NCI-H2196 (cell line): ENCODE measurements around the gene XCR1.
A peak's percentile ranks its signal among the peaks of the same experiment; 100 is the strongest.
"Not testable (repeated sequence)": the region's sequence is repeated elsewhere in the genome, so short reads cannot be mapped to it uniquely, and the experiment has no call there.

Experiments
- DNase-seq: peaks from one replicate; lab custom pipeline; 2025; ENCODE audit not compliant: unreplicated experiment; lab: John Stamatoyannopoulos, UW

The XCR1 gene, protein sequence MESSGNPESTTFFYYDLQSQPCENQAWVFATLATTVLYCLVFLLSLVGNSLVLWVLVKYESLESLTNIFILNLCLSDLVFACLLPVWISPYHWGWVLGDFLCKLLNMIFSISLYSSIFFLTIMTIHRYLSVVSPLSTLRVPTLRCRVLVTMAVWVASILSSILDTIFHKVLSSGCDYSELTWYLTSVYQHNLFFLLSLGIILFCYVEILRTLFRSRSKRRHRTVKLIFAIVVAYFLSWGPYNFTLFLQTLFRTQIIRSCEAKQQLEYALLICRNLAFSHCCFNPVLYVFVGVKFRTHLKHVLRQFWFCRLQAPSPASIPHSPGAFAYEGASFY

DNA sequence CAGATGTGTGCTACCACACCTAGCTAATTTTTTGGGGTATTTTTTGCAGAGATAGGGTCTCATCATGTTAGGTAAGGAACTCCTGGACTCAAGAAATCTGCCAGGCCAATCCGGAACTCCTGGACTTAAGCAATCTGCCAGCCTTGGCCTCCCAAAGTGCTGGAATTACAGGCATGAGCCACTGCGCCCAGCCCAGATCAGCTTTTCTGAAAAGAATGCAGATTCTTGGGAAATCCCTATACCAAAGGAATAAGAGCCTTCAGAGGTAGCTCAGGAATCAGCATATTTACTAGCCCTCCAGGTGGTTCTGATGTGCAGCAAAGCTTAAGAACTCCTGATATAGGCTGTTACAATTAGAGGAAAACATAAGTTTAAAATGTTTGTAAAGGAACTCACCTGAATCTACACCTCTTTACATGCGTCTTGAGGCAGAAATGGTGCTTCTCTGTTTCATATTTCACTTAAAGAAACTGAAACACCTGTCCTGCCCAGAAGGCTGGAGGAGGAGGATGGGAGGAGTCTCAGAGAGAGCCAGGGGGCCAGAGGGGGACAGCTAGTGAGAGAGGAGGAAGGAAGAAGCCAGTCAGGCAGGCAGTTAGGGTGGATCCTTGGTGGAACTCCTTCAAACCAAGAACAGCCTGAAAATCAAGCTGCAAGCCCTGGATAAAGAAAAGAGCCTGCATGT is at the start of gene XCR1:
TSS of gene XCR1 (minus strand) at position 463 of the 685 bp plus-strand sequence. CDS start 5,536 bp downstream, outside the sequence.
- DNase-seq: no peak

DNA sequence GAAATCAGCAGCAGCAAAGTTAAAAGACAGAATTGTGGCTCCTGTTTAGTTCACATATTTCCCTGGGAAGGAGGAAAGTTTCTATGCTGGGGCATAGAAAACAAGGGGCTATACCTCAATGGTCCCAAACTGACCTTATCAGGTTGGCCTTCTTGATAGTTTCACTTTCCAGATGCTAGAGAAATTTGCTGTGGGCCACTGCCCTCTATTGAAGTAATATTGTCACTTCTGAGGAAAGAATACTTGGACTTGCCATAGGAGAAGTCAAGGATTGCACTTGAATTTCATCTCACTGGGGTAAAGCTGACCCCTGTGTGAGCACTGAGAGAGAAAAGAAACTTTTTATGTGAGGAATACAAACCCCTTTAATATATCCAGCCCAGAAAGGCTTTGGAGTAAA is 49.3 kb upstream of the XCR1 start:
- no peak for DNase-seq

DNA sequence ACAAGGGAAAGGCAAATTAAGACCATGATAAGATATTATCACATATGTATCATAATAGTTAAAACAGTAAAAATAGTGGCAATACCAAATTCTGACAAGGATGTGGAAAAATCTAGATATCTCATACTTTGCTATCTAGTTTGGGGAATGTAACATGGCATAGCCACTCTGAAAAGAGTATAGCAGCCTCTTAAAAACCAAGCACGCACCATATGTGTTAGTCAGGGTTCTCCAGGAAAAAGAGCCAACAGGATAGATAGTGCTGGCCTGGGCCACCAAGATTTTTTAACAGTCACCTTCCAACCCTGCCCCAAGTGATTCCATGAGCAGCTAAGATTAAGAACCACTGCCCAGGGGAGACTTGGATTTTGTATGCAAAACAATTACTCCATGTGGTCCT is 48.5 kb upstream of the XCR1 start:
- DNase-seq: no peak

DNA sequence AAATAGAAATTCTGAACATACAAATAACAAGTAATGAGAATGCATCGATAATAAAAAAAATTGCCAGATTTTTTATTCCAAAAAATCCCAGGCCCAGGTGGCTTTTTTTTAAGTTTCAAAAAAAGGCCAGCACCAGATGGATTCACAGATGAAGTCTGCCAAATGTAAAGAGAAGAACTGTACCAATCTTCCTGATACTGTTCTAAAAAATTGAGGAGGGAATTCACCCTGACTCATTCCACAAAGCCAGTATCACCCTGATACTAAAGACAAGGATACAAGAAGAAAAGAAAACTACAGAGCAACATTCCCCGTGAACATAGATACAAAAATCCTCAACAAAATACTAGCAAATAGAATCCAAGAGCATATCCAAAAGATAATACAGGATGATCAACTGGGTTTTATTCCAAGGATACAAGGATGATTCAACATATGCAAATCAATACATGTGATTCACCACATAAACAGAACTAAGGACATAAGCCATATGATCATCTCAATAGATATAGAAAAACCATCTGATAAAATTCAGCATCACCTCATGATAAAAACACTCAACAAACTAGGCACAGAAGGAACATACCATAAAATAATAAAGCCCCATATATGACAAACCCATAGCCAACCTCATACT is 44.1 kb upstream of the XCR1 start:
- no peak for DNase-seq

DNA sequence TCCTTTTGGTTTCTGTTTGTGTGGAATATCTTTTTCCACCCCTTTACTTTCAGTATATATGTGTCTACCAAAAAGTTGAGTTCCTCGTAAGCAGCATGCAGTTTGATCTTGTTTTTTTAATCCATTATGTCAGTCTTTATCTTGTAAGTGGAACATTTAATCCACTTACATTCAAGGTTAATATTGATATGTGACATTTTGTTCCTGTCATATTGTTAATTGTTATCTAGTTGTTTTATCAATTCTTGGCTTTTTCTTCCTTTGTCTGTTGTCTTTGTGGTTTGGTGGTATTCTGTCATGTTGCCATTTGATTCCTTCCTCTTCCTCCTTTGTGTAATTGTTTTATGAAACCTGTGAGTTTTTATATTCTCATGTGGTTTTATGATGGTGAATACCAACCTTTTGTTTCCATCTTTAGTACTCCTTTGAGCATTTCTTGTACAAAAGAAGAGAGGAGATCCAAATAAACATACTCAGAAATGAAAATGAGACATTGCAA is 43.4 kb upstream of the XCR1 start:
- DNase-seq: no peak

DNA sequence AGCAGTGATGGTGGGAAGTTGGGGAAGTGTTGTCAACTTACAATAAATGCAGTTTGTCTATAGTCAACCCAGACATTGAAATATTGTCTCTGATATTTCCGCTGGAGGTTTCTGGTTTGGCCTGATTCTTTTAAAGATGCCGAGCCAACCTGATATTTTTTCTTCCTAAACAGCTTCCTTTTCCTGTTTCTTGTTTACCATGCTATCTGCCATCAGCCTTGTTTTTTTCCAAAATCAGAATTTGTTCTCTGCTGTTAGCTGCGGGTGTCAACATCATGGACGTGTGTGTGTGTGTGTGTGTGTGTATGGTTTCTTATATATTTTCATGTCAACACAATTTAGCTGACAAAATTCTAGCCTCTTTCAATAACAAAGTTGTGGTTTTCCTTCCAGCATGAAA is 41.2 kb upstream of the XCR1 start:
- DNase-seq: no peak

DNA sequence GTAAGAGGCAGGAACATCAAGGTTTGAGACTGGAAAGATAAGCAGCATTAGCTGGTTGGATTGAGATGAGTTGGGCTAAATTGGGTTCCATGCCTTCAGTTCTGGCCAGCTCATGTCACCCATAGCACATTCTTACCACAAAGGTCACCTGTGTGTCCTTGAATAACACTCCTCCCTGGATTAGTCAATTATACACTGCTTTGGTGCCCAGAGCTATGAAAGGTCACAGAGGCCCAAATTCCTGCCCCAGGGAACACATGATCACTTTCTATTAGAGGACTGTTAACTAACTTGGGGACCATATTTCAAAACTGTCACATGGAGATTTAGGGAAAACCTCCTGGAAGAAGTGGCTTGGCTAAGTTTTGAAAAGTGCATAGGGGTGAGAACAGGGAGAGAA is 40.1 kb upstream of the XCR1 start:
- no peak for DNase-seq

DNA sequence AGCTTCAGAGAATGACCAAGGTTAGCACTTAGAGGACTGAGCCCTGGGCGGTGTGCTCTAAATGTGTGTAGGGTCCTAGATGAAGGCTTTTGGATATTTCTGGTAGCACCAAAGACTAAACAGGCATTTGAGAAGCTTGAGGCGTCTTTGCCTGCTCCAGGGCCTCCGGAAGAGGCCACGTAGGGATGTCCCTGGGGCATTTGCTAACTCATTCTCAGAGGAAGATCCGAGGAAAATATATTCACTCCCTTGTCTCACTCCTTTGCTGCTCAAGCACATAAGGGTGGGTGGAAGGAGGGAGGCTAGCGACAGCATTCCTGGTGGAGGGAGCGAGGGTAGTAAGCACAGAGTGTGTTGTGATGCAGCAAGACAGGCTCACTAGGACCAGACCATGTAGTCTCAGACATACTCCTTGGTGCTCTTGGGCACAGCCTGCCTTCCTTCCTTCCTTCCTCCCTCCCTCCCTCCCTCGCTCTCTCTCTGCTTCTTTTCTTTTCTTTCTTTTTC is 38.5 kb upstream of the XCR1 start:
- DNase-seq: no peak

DNA sequence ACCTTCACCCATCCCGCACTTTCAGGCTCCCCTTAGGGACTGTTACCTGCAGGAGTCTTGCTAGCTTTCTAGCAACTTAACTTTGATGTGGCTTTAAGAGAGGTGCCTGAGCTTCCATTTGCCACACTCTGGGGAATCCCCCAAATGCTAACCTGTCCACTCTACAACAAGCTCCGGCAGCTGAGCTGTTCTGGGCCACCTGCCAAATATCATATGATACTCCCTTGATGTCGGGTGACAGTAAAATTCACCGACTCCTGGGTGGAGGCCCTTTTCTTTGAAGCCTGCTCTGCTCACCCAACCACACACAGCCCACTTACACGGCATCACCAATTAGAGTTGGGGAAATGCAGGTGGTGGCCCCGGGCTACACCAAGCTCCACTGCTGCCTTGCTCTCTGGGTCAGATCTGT is 38.0 kb upstream of the XCR1 start:
- peak; percentile 78 for DNase-seq

DNA sequence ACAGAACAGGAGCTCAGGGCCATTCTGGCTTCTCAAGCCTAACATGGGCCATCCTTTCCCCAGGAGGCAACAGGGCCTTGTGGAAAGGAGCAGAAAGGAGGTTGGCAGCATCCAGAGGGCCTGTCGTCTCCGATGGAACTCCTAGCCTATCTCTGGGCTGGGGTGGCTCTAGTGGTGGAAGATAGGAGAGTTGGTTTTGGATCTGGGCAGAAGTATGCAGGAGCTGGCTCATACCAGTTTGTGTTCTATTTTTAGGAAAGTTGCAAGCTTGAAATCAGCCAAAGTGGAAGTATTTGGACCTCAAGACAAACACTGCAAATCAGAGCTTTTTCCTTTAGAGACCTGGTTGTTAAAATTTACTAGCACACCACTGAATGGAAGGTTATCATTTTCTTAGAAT is 35.4 kb upstream of the XCR1 start:
- DNase-seq: no peak

DNA sequence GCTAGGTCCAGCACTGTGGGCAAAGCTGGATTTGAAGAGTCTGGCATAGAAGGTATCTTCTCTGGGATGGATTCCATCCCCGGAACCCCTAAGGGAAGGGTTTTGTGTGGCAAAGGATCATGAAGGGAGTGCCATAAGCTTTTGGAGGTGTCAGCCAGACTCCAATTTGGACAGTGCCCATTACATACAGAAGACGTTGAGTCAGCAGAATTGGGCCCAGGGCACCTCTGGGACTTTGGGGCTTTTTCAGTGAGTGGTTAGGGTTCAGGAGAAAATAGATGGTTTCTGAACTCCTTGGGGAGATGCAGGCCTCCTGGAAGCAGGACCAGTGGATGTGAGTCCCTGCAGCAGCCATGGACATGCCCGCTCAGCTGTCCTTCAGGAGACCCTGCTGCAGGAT is 34.6 kb upstream of the XCR1 start:
- DNase-seq: no peak

DNA sequence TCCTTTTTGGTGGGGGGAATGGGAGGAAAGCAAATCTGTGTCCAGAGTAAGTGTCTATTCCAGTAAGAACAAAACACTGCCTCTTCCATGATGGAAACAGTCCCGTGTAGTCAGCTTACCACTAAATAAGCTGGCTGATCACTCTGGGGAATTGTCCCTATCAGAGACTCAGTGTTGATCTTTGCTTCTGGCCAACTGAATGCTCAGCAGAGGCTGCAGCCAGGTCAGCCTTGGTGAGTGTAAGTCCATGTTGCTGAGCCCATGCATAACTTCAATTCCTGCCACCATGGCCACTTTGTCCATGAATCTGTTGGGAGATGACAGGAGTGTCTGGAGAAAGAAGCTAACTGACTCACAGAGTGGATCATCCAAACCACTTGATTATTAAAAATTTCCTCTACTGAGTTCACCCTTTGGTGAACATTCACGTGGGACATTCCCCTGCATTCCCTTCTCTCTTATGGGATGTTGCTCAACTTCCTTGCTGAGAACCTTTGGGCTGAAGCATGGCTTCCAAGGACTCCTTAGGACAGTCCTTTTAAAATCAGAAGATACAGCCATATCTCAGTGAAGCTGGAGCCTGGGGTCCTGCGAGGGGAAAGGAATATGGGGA is 33.9 kb upstream of the XCR1 start:
- DNase-seq: no peak

DNA sequence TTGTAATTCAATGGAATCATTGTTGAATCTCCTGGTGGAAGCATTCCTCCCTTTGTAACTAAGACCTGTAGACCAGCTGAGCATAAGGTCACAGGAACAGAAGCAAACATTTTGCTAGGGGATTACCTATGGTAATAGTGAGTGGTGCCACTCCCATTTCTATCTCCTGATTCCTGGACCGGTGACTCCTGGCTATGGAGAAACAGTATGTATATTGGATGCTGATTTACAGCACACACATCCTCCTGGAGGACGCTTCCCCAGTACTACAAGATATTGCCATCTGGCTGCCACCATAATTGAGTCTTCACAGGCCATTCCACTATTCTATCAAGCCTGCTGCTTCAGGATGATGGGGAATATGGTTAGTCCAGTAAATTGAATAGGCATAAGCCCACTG is 33.3 kb upstream of the XCR1 start:
- no peak for DNase-seq

DNA sequence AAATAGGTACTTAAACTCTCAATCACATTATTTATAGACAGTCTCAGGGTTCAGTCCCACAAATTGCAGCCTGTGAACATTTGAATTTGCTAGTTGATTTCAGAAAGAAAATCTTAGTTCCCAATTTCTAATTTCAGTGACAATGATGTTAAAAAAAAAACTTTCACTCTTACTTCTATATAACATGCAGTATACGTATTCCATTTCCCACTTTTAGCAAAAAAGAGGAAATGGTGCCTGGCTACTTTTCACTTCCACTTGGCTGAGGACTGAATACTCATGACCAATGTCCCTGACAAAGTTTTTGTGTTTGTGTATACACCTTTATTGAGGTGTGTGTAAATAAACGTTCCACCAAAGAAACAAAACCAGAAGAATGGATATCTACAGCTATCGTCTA is 32.1 kb upstream of the XCR1 start:
- no peak for DNase-seq

DNA sequence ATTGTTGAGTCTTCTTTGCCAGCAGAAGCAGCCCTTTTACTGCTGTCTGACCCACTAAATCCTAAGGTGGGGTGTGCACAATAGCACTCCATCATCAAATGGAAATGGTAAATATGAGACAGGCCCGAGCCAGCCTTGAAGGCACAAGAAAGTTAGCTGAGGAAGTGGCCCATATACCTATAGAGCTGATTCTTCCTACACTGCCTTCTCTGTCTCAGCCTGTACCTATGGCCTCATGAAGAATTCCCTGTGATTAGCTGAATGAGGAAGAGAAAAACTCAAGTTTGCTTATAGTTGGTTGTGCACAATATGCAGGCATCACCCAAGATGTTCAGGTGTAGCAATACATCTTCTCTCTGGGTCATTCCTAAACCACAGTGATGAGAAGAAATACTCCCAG is 31.7 kb upstream of the XCR1 start:
- no peak for DNase-seq

DNA sequence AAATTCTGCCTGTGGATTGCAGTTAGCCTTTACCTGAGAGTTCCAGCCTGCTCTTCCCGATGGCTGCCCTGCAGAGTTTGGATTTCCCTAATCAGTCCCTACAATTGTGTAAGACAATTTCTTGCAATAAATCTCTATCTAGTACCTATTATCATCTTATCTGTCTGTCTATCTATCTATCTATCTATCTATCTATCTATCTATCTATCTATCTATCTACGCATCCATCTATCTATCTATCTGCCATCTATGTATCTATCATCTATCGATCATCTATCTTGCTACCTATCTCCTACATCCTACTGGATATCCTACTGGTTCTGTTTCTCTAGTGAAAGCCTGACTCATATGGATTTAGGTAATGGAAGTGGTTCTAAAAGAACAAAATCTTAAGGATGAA is 30.4 kb upstream of the XCR1 start:
- DNase-seq: no peak

DNA sequence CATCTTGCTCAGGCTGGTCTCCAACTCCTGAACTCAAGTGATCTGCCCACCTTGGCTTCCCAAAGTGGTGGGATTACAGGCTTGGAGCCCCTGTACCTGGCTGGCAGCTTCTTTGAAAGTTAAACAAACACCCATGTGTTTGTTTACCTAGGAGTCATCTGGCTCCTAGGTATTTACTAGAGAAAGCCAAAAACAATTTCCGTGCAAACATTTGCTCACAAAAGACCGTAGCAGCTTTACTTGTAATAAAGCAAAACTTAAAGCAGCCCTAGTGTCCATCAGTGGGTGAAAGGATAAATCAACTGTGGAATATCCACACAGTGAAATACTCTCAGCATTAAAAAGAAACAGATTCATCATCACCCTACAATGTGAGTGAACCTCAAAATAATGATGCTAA is 29.4 kb upstream of the XCR1 start:
- DNase-seq: no peak

DNA sequence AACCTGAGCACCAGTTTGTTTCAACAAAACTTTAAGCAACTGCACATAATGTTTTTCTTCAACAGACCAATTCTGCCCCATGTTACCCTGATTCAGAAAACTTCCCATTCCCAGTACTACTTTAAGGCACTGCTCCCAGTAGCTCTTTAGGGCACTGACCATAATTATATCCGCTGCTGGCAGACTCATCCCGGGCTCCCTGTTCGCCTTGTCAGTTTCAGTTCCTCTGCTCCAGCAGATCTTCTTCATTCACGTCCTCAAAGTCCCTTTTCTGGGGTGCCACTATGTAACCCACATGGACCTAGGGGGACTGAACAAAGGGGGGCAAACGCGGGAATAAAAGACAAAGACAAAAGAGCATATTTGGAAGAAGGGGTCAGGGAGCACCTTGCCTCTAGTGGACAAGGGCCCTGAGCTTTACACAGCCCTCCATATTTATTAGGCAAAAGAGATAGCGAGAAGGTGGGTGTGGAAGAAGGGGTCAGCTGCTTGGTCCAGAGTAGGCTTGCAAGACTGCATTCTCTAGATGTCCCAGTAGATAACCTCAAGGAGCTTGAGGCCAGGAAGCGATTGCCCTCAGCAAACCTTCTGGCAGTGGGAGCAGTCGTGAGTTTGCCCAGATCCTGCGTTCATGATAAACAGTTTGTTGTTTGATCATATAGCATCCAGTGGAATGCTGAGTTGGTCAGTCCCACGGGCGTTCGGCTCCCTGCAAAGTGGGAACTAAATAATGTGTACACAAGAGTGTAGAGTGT is 26.7 kb upstream of the XCR1 start:
- DNase-seq: not testable (repeated sequence)

DNA sequence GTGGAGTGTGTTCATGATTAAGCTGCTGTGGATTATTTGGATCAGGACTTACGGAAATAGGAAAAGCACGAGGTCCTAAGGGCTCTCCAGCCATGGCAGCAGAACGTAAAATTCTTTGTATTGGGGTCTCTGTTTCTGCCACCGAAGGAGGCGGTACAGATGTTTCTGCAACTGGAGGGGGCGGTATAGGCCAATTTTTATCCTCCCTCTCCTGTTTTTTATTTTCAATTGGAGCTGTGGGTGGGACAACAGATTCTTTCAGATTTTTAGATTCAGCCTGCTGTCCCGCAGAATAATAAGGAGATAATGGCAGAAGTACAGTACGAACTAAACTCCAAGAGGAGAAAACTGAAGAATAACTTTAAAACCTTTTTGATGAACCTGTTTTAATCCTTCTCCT is 26.0 kb upstream of the XCR1 start:
- not testable (repeated sequence) for DNase-seq

DNA sequence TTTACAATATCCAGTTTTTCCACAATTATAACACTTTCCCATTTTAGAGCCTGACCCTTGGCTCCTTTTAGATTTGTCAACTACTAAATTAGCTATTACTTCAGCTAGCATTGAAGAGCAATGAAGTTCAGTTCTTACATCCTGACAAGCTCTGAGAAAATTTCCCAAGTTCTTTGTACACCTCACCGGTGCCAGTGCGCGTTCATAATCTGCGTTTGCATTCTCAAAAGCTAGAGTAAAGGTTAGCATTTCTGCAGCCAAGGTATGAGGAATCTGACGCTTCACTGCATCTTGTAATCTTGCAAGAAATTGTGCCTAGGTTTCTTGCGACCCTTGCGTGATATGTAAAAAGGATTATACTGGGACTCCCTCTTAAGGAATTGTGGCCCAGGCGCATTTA is 25.2 kb upstream of the XCR1 start:
- DNase-seq: no peak

DNA sequence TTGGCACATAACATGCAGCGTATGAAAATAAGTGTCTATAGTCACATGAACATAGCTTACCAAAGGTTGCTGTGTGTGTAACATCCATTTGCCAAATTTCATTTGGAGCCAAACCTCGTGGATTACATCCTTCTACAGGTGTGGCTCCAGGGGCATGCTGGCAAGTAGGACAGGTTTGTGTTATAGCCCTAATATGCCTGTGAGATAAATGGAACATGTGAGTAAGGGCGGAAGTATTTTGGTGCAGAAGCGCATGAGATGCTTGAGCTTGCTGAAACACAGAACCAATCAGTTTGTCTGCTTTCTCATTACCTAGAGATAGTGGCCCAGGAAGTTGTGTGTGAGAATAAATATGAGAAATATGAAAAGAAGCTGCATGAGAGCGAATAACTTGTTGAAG is 21.8 kb upstream of the XCR1 start:
- no peak for DNase-seq
